HG03558 (cell line): ENCODE results near the gene CRYBB2.
"Not testable (repeated sequence)": the region's sequence is repeated elsewhere in the genome, so short reads cannot be mapped to it uniquely, and the experiment has no call there.

Experiments used
- ATAC-seq: cut with Tn5 transposase; IDR thresholded peaks from one replicate; pipeline ENCODE4 v1.9.1; 2021; ENCODE audit warnings: moderate number of reproducible peaks; ENCODE audit not compliant: unreplicated experiment; ENCODE audit errors: extremely low read depth

The CRYBB2 gene

DNA sequence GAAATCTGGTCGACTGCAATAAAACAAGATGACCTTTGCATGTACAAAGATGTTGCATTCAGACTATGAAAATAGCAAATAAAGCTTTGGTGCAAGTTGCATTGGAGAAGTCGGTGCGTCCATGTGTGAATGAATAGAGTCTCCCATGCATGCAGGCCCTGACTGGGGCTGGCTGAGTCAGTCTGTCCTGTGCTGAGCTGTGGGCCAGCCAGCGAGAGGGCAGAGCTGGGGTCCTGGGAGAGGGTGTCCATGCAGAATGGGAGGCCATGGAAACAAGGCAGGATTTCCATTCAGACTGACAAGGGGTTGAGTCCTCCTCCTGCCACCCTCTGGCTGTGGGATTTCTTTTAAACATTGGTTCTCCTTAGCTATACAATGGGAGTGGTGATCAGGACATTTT lies 22.1 kb upstream of the CRYBB2 start:
- no peak for ATAC-seq

DNA sequence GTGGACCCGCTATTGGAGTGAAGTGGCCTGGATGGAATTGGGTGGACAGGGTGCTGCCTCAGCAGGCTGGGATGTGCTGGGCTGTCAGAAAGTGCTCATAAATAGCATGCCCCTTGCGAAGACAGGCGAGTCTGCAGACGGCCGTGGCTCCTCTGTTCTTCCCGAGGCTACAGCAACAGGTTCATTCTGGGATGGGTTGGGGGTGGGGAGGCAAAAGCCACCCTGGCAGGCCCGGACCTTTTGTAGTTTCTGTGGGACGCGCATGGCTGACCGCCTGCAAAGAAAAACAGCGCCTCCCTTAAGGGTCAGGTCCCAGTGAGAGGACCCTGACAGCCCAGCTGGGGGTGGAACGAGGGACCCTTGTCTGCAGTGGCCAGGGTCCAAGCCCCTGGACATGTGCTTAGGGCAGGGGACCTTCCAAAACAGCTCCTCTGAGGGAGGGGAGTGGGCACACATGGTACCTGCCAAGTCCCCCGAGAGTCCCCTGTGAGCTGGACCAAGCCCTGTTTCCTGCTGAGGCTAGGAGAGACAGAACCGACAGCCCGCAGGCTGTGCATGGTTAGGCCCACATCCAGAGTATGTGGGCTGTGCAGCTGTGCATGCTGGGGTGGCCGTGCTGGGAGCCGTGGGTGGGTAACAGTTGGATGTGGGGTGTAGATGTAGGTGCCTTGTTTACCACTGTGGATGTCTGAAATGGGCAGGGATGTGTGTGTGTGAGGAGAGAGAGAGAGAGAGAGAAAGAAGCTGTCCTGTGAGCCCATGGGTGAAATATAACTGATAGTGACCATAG lies 19.5 kb upstream of the CRYBB2 start, which contains the start of gene CRYBB3:
TSS of gene CRYBB3 (plus strand) at position 128 of the 790 bp plus-strand sequence. CDS start 1,539 bp downstream, outside the sequence.
- no peak for ATAC-seq

GRCh38 chr22:25200967-25201366 lies 18.5 kb upstream of the CRYBB2 start:
- no peak for ATAC-seq

GRCh38 chr22:25201557-25202273 lies 17.7 kb upstream of the CRYBB2 start:
- no peak for ATAC-seq

- ATAC-seq, result no peak
Measured at GRCh38 chr22:25202290-25202921, 17.0 kb upstream of the CRYBB2 start.

GRCh38 chr22:25203082-25203481 lies 16.4 kb upstream of the CRYBB2 start:
- ATAC-seq, result no peak

DNA sequence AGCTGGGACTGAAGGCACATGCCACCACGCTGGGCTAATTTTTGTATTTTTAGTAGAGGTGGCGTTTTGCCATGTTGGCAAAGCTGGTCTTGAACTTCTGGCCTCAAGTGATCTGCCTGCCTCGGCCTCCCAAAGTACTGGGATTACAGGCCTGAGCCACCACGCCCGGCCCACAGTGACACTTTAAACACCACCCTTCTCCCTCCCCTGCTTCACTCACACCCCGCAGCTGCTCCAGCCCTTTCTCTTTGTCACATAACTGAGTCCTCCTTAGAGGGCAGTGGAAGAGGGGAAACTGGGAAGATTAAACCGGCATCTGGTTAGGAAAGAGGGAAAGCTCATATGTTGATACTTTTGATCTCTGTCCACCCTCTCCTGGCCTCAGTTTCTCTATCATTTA lies 14.9 kb upstream of the CRYBB2 start:
- not testable (repeated sequence) for ATAC-seq

- ATAC-seq, result no peak
Measured at GRCh38 chr22:25205847-25206246, 13.6 kb upstream of the CRYBB2 start.

- ATAC-seq, result no peak
Measured at GRCh38 chr22:25206998-25207397, 12.4 kb upstream of the CRYBB2 start.

DNA sequence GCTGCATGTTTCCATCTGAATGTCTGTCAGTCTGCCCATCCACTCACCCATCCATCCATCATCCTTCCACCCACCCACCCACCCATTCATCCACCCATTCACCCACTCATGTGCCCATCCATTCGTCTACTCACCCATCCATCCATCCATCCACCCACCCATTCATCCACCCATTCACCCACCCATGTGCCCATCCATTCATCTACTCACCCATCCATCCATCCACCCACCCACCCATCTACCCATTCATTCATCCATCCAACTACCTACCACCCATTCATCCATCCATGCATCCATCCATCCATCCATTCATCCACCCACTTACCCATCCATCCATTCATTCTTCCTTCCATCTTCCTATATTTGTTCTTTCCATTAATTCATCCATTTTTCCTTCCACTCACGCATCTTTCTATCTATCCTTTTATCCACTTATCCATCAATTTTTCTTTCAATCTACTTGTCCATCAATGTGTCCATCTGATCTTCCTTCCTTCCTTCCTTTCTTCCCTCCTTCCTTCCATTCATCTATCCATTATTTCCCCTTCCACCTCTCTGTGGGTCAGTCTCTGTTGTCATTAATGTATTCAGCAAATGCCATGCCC lies 11.8 kb upstream of the CRYBB2 start:
- no peak for ATAC-seq

DNA sequence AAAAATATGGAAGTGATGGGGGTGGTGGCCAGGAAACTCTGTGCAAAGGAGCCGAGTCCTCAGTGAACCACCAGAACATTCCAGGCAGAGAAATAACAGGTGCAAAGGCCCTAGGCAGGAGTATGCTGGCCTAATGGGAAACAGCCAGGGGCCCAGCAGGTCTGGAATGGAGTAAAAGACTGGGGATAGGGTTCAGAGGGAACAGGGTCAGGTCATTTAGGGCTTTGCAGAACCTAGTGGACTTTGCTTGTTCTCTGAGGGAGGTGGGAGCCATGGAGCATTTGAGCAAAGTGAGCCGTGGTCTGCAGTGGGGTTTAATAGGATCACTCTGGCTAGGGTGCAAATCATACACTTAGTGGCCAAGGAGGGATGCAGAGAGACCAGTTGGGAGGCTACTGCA lies 11.1 kb upstream of the CRYBB2 start:
- ATAC-seq, result no peak

DNA sequence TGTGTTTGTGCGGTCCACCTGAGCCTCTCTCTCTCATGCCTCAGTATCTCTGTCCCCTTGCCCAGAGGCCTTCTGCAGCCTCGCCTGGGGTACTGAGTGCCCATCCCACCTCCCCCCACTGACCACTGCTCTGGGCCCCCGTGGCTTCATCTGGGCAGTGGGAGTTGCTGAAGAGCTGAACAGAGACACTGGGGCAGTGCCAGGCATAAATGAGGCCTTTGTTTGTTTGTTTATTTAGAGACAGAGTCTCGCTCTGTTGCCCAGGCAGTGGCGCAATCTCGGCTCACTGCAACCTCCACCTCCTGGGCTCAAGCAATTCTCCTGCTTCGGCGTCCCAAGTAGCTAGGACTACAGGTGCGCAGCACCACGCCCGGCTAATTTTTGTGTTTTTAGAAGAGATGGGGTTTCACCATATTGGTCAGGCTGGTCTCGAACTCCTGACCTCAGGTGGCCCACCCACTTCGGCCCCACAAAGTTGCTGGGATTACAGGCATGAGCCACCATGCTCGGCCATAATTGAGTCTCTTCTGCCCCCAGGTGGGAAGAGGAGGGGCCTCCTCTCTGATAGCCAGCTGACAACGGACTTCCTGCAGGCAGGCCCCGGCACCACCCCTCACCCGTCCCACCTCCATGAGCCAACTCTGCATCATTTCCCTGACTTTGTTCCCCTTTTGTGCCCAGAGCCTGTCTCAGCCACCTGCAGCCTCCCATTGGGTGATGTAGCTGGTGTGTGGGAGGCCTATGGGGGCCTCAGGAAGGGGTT lies 10.5 kb upstream of the CRYBB2 start:
- no peak for ATAC-seq

GRCh38 chr22:25210793-25211192 lies 8.6 kb upstream of the CRYBB2 start:
- no peak for ATAC-seq

GRCh38 chr22:25212337-25212736 lies 7.1 kb upstream of the CRYBB2 start:
- ATAC-seq, result no peak

DNA sequence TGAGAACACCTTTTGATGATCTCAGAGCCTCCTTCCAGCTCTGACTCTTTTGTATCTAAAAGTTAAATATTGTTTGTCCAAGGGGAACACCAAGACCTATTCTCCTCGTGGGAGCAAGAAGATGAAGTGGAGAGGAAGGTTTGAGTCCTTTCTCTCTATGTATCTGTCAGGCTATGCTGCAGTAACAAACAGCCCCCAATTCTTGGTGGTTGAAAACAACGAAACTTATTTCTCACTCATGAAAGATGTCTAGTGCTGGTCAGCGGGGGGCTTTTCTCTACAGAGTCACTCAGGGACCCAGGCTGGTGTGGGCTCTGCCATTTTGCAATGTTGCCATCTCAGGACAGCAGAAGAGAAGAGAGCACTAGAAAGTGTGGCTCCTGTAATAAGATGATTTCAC lies 6.2 kb upstream of the CRYBB2 start:
- ATAC-seq, result no peak

- ATAC-seq, result no peak
Measured at GRCh38 chr22:25216230-25216629, 3.2 kb upstream of the CRYBB2 start.

DNA sequence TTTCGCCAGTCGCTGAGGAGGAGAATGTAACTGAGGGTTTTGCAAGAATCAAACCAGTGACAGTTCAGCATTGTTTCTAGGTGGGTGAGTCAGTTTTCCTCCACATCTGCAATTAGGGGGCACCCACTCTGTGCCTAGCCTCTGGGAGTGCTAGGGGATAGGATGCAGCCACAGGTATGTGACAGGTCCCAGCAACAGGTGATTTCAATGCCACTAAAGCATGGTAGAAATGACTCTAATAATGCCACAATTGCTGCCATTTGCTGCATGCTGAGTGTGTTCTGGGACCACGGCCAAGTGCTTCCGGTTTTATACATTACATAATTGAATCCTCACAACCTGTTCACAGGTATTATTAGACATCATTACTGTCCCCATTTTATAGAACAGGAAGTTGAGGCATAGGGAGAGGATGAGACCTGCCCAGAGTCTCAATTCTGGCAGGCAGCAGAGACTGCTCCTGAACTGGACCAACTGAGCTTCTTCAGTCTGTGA lies 556 bp downstream of the CRYBB2 start:
- no peak for ATAC-seq

GRCh38 chr22:25221790-25222189 lies 2.4 kb downstream of the CRYBB2 start:
- no peak for ATAC-seq

GRCh38 chr22:25223269-25223850 lies 3.9 kb downstream of the CRYBB2 start:
- no peak for ATAC-seq

GRCh38 chr22:25228822-25229221 lies 9.4 kb downstream of the CRYBB2 start:
- no peak for ATAC-seq
